GM12873 (cell line): Measurements from ENCODE around the gene MAML2.

Experiments
- TF ChIP-seq, protein P1 (sequence below): IDR thresholded peaks from 2 replicates; pipeline ENCODE4 v1.5.1; 2012; ENCODE audit warnings: low read depth, mild to moderate bottlenecking, moderate library complexity, low read length, control low read depth; ENCODE audit not compliant: insufficient read depth; ENCODE audit errors: missing control alignments

The MAML2 gene

DNA sequence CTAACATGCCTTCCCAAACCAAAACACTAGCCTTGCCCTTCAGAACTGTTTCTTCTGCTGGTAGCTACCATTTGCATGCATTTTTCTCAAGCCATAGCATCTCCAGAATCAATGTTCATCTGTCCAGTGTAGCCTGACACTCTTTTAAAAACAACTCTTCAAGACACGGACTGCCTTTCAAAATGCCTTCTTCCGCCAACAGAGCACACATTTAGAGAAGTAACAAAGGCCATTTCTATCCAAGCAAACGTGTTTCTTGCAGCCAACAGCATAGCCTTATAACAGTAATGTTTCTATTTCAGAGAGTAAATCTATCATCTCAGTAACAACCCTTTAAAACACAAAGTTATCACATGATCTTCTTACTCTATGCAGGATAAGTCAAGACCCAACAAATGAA, 275.8 kb downstream of the MAML2 start:
- TF ChIP-seq, protein P1, sequence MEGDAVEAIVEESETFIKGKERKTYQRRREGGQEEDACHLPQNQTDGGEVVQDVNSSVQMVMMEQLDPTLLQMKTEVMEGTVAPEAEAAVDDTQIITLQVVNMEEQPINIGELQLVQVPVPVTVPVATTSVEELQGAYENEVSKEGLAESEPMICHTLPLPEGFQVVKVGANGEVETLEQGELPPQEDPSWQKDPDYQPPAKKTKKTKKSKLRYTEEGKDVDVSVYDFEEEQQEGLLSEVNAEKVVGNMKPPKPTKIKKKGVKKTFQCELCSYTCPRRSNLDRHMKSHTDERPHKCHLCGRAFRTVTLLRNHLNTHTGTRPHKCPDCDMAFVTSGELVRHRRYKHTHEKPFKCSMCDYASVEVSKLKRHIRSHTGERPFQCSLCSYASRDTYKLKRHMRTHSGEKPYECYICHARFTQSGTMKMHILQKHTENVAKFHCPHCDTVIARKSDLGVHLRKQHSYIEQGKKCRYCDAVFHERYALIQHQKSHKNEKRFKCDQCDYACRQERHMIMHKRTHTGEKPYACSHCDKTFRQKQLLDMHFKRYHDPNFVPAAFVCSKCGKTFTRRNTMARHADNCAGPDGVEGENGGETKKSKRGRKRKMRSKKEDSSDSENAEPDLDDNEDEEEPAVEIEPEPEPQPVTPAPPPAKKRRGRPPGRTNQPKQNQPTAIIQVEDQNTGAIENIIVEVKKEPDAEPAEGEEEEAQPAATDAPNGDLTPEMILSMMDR, result no peak

DNA sequence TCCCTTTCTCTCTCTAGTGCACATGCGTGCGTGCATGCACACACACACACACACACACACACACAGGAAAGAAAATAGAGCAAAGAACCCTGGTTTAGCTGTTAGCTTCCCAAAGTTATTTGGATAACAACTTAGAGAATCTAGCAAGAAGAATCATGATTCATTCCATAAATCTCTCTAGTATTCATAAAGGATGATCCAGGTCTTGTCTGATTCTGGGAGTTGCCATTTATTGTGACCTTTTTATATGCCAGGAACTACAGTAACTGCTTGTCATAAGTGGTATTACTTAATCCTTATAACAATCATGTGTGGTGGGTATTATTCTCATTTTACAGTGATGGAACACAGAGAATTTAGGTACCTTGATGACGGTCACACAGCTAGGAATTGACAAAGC, 277.6 kb downstream of the MAML2 start:
- TF ChIP-seq, protein P1, result no peak

DNA sequence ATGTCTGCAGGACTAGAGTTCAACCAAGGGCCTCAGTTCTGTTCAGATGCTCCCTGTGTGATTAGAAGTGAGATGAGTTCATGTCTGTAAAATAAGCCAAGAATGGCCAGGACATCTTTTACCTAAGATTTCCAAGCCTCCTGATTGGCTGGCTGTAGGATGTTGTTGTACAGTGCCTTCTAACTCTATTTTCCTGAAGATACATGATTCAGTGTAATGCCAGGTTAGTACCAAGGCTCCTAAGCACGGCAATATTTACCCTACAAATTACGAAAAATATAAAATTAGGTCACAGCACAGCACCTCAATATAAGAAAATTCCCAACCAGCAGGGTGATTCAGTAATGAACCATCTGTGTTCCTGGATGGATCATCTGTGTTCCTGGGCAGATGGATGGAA, 279.1 kb downstream of the MAML2 start:
- TF ChIP-seq, protein P1, result no peak

DNA sequence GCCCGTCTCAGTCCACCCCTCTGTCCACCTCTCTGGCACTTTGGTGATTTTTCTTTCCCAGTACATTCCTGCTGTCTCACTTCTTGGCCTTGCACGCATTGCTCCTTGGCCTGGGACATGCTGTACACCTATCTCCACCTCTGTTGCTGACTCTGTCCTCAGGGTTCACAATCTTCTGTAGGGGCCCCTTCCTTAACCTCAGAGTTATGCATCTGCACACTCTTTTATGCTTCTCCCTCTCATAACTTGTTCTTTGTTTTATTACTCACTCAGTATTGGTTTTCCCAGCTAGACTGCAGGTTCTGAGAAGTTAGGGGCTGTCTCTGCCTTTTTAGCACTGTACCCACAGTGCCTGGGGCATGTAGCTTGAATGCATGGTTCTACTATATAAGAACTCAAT, 279.9 kb downstream of the MAML2 start:
- TF ChIP-seq, protein P1, result no peak

DNA sequence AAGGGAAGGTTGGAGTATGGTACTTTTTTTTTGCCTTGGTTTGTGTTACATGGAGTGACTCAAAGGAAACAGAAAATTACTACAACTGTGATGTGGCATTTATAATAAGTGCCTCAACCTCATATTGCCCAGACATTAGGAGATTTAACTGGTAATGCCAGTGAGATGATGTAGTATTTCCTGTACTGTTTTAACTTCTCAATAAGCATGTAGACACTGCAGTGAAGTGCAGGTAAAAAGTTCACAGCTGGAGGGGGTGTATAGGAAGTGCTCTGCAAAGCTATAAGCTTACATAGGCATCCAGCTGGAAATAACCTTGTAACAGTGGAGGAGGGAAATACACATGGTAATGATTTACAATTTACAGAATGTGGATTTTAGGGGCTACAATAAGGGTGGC, 280.9 kb downstream of the MAML2 start:
- TF ChIP-seq, protein P1, result no peak

DNA sequence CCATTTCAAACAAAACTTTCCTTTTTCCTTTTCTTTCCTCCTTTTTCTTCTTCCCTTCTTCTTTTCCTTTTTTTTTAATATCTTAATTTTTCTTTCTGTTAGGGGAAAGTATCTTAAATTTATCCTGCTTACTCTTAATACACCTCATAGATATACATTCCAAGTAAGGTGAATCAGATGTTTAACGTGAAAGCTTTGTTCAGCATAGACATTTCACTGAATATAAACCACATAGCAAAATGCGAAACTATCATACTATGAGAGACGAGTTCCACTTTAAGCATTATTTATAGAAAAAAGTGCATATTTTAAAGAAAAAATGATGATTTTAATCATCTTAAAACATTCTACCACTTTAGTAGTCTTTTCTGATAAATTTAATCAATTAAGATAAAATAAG, 281.3 kb downstream of the MAML2 start:
- TF ChIP-seq, protein P1, result no peak

DNA sequence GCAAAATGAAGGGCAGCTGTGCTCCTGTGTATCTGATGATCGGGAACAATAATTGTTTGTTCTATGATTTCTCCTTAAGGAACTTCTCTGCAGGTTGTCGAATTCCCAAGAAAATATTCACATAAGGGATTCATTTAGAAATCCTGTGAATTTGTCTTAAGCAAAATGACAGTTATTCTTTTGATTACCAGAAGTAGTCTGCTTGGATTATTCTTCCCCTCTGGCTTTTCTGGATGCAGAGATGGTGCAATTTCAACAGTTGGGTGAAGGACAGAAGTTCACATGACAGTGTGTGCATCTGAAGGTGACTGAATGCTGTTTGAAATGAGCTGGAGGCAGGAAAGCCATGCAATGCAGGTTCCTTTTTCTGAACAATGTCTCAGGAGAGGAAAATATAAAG, 281.9 kb downstream of the MAML2 start:
- TF ChIP-seq, protein P1, result no peak
